ENCODE data around the gene OLFM1.

- no peak for TF ChIP-seq CTCF (conservative IDR thresholded peaks at IDR 0.05)
- no peak for TF ChIP-seq EZH2 (IDR thresholded peaks at IDR 0.05; ENCODE audit: low read depth)
These were observed 2.3 kb upstream of the OLFM1 start for GRCh38 chr9:135084881-135085760.

Measured in PC-9 (cell line).